PFSK-1 (cell line): ENCODE measurements around the gene ZFHX3.

Experiments
- FOXP2 ChIP-seq: optimal IDR thresholded peaks from 2 replicates; pipeline ENCODE3; 2011; ENCODE audit warnings: borderline replicate concordance, control low read depth, inconsistent platforms; ENCODE audit not compliant: insufficient read depth; ENCODE audit errors: extremely low read length, extremely low read depth
- POLR2AphosphoS5 ChIP-seq: IDR thresholded peaks from 2 replicates; pipeline ENCODE4 v1.6.1; 2012; ENCODE audit warnings: low read depth, mild to moderate bottlenecking, control low read depth, low read length, moderate library complexity
- SIN3A ChIP-seq: IDR thresholded peaks from 2 replicates; pipeline ENCODE4 v1.6.1; 2012; ENCODE audit warnings: mild to moderate bottlenecking, low read length, moderate library complexity, borderline replicate concordance; ENCODE audit not compliant: insufficient read depth
- TAF1 ChIP-seq: IDR thresholded peaks from 2 replicates; pipeline ENCODE4 v1.6.1; 2012; ENCODE audit warnings: low read length, control low read depth, borderline replicate concordance; ENCODE audit not compliant: insufficient read depth
- TF ChIP-seq, protein P1 (sequence below), 2 experiments: IDR thresholded peaks; 2 replicates each; pipeline versions ENCODE4 v1.6.1 to v1.8.0; 2011 to 2012; ENCODE audit warnings: low read depth in 2 of 2, low read length in 2 of 2, control low read depth in 1 of 2, inconsistent platforms in 1 of 2, mild to moderate bottlenecking in 1 of 2, moderate library complexity in 1 of 2; ENCODE audit not compliant: insufficient read depth in 1 of 2

ZFHX3 gene

DNA sequence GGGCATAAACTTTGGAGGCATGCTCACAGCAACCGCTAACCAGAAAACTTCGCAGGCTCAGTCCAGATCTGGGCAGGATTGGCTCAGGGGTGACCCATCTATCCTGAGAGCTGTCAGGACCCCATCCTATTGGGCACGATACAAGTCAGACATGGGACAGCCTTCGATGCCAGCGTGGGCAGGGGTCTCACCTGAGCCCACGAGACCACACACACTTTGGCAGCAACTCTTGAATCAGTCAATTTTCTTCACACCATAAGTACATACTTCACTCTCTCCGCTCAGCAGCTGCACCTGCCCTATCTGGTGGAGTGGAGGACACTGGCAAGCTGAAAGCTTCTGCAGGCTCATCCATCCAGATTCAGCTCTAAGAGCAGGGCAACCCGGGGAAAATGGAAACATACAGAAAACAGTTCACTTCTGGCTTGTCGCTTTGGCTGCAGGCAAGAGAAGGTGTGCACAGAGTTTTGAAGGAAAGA, 48.3 kb downstream of the ZFHX3 start:
- TF ChIP-seq TAF1 (no peak), SIN3A (no peak), POLR2AphosphoS5 (no peak)
- TF ChIP-seq, protein P1, sequence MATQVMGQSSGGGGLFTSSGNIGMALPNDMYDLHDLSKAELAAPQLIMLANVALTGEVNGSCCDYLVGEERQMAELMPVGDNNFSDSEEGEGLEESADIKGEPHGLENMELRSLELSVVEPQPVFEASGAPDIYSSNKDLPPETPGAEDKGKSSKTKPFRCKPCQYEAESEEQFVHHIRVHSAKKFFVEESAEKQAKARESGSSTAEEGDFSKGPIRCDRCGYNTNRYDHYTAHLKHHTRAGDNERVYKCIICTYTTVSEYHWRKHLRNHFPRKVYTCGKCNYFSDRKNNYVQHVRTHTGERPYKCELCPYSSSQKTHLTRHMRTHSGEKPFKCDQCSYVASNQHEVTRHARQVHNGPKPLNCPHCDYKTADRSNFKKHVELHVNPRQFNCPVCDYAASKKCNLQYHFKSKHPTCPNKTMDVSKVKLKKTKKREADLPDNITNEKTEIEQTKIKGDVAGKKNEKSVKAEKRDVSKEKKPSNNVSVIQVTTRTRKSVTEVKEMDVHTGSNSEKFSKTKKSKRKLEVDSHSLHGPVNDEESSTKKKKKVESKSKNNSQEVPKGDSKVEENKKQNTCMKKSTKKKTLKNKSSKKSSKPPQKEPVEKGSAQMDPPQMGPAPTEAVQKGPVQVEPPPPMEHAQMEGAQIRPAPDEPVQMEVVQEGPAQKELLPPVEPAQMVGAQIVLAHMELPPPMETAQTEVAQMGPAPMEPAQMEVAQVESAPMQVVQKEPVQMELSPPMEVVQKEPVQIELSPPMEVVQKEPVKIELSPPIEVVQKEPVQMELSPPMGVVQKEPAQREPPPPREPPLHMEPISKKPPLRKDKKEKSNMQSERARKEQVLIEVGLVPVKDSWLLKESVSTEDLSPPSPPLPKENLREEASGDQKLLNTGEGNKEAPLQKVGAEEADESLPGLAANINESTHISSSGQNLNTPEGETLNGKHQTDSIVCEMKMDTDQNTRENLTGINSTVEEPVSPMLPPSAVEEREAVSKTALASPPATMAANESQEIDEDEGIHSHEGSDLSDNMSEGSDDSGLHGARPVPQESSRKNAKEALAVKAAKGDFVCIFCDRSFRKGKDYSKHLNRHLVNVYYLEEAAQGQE (IDR thresholded peaks at IDR 0.05; ENCODE audit: insufficient read depth in 1 of 2, low read depth in 2 of 2, low read length in 2 of 2), result no peak

DNA sequence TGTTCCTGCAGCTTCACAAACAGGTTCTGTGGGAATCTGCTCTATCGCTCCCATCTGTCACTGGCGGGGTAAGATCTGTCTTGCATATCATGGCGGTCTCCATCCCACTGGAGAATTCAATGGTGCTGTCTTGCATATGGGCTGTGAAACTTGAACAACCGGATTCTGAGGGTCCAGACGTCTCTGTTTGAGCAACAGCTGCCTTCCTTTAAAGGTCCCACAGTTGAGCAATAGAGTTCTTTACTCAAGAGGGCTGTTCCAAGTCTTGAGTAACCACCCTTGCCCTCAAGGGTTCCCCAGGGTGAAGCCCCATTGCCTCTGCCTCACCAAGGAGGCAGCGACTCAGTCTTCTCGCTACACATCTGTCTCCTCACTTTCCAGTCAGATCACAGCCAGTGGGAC, 50.8 kb downstream of the ZFHX3 start:
- TF ChIP-seq, protein P1 (IDR thresholded peaks at IDR 0.05; ENCODE audit: insufficient read depth in 1 of 2, low read depth in 2 of 2, low read length in 2 of 2), result no peak
- TF ChIP-seq FOXP2 (no peak), POLR2AphosphoS5 (no peak), SIN3A (no peak), TAF1 (no peak)

DNA sequence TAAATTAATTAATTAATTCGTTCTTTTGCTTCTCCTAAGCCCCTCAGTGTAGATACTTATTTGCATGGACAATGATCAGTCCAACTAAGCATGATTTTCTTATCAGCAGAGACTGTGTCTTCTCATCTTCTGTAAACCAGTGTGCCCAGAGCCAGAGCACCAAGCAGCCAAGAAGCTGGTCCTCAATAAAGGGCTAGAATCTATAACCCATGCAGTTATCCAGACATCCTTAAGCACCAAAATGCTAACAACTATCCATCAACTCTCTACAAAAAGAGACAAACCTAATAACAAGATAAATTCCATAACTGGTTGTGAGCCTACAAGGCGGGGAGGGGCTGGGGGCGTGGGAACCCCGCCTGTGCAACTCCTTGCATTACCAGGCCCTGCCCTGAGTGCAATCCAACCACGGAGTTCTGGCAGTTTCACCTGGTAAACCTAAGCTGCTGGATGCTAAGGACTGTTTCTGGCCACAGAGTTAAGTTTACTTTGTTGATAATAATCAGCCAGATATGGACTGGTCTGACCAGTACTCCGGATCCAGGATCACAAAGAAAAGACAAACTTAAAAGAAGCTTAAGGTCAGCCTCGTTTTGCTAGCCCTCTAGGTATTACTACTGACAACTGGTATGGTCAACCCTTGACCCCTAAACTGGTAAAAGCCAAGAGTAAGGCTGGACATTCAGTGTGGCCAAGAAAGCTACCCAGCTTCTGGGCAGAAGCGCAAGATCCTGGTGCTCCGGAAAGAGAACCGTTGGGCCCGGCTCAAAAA, 51.5 kb downstream of the ZFHX3 start:
- TF ChIP-seq, protein P1 (IDR thresholded peaks at IDR 0.05; ENCODE audit: insufficient read depth in 1 of 2, low read depth in 2 of 2, low read length in 2 of 2), result no peak
- TF ChIP-seq SIN3A, result no peak
- no peak for TF ChIP-seq POLR2AphosphoS5
- TF ChIP-seq FOXP2, result no peak
- TF ChIP-seq TAF1, result no peak

DNA sequence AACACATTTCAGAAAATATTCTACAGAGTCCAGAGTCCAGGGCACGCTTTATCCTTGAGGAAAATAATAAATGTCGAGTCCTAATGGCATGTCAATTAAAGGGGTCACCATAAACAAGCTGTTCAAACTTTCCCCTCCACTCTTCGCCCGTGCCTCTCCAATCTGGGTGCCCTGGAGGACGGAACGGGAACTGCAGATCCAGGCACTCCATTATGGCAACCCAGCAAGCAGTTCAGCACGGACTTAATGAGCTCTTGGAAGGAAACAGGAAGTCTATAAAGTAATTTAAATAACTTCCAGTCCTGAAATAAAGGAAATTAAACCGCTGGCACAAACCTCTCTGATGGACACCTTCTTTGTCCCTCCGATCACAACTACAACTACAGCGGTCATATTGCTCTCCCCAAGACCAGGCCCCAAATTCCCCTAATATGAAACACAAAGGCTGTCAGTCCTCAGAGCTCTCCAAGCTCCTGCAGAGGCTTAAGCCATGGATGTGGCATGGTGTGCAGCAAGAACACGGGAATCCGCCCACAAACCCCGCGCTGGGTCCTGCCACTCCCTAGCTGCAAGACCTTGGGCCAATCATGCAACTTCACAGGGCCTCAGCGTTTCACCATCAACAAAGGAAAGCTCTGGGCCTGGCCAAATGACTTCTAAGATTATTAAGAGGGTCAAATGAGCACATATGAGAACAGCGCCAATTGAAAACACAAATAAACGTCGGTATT, 52.6 kb downstream of the ZFHX3 start:
- TF ChIP-seq, protein P1 (IDR thresholded peaks at IDR 0.05; ENCODE audit: insufficient read depth in 1 of 2, low read depth in 2 of 2, low read length in 2 of 2), result no peak
- TF ChIP-seq POLR2AphosphoS5, result no peak
- TF ChIP-seq SIN3A, result no peak
- TF ChIP-seq FOXP2, result no peak
- no peak for TF ChIP-seq TAF1
